ENCODE results near the gene KLC3.
A peak's percentile ranks its signal among the peaks of the same experiment; 100 is the strongest.

The KLC3 gene
- total RNA-seq, result 0 reads per million in 3 donors

DNA sequence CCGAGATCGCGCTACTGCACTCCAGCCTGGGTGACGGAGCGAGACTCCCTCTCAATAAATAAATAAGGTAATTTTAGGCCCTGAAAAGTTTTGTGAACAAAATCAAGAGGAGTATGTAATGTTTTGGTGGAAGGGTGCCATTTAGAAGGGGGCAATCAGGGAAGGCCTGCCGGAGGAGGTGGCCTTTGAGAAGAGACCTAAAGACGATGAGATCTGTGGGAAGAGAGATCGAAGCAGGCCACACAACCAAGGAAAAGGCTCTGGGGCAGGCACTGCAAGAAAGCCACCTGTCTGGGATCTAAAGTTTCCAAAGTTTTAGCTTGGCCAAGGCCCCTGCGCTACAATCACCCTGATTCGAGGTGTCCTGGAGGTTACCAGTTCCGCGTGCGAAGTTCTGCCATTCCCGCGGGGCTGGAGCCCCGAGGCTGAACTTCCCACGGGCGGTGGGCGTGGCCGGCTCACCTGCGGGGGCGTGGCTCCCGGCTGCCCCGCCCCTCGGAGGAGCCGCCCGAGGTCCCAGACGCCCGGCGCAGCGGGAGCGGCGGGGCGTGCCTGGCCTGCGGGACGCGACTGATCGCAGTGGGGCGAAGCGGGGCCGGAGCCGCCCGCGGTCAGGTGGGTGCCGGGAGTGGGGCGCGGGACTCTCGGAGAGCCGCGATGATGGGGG, at the start of gene KLC3:
Gene KLC3 (plus strand): TSS at position 519 of the 667 bp plus-strand sequence. CDS start 4,792 bp downstream, outside the sequence.
- H3K4me1 ChIP-seq (ENCODE audit: control insufficient read depth, insufficient read depth, low read length, poor library complexity, severe bottlenecking), result peaks cover 7% of the 10 kb centered on the region
- no peaks in the 10 kb centered on the region for H3K36me3 ChIP-seq (ENCODE audit: control insufficient read depth, insufficient read depth, low read length)
- H3K9me3 ChIP-seq (ENCODE audit: control insufficient read depth, low read length), result no peaks in the 10 kb centered on the region
- DNase-seq, result peak; percentile 11 to 34 (median 25)
- H3K4me3 ChIP-seq (ENCODE audit: insufficient read depth, low read depth, low read length, poor library complexity, severe bottlenecking), result no peak within 1 kb of the TSS
- peaks cover 18% of the 10 kb centered on the region for H3K27me3 ChIP-seq (replicated peaks; ENCODE audit: control insufficient read depth, insufficient read depth, low read length, poor library complexity, severe bottlenecking)
- H3K27ac ChIP-seq (ENCODE audit: insufficient read depth, low read length, poor library complexity, severe bottlenecking), result no peak within 1 kb of the TSS

GRCh38 chr19:45291834-45292233, 48.7 kb upstream of the KLC3 start:
- no peaks in the 10 kb centered on the region for H3K4me1 ChIP-seq (ENCODE audit: control insufficient read depth, insufficient read depth, low read length, poor library complexity, severe bottlenecking)
- no peak overlapping the region for H3K27ac ChIP-seq (ENCODE audit: insufficient read depth, low read length, poor library complexity, severe bottlenecking)
- DNase-seq, result no peak
- H3K9me3 ChIP-seq (ENCODE audit: control insufficient read depth, low read length), result no peaks in the 10 kb centered on the region
- H3K4me3 ChIP-seq (ENCODE audit: insufficient read depth, low read depth, low read length, poor library complexity, severe bottlenecking), result no peak overlapping the region
- no peaks in the 10 kb centered on the region for H3K27me3 ChIP-seq (replicated peaks; ENCODE audit: control insufficient read depth, insufficient read depth, low read length, poor library complexity, severe bottlenecking)
- peaks cover 13% of the 10 kb centered on the region for H3K36me3 ChIP-seq (ENCODE audit: control insufficient read depth, insufficient read depth, low read length)

GRCh38 chr19:45293682-45294081, 46.9 kb upstream of the KLC3 start:
- no peak for DNase-seq
- Histone ChIP-seq H3K27me3 (replicated peaks; ENCODE audit: control insufficient read depth, insufficient read depth, low read length, poor library complexity, severe bottlenecking) (no peaks in the 10 kb centered on the region), H3K27ac (ENCODE audit: insufficient read depth, low read length, poor library complexity, severe bottlenecking) (no peak overlapping the region), H3K4me1 (ENCODE audit: control insufficient read depth, insufficient read depth, low read length, poor library complexity, severe bottlenecking) (no peaks in the 10 kb centered on the region), H3K4me3 (ENCODE audit: insufficient read depth, low read depth, low read length, poor library complexity, severe bottlenecking) (no peak overlapping the region), H3K9me3 (ENCODE audit: control insufficient read depth, low read length) (no peaks in the 10 kb centered on the region), H3K36me3 (ENCODE audit: control insufficient read depth, insufficient read depth, low read length) (peaks cover 13% of the 10 kb centered on the region)

DNA sequence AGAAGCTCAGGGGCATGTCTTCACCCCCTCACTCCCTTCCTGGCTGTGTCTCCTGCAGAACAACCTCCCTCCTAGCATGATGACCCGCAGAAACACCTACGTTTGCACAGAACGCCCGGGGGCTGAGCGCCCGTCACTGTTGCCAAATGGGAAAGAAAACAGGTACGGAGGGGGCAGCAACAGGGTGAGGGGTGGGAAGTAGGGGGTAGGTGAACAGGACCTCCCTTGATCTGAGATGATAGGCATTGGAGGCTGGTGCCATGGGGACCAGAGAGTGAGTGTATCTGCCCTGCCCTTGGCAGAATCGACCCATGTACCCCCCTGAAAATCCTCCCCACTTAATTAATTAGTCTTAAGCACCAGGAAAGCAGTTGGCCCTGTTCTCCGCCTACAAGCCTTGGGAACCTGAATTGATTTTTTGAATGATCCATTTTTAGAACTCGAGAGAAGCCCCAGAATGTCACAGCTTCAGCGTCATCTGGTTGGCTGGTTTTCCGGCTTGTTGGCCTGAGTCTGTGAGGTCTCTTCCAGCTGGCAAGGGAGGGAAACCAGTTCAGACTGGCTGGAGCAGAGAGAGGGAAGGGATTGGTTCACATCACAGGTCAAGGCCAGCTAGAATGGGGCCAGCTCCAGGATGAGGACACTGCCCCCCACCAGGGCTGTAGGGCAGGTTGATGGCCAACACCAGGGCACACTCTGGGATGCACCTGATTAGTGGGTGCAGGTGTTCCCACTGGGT, 46.1 kb upstream of the KLC3 start:
- H3K36me3 ChIP-seq (ENCODE audit: control insufficient read depth, insufficient read depth, low read length), result peaks cover 13% of the 10 kb centered on the region
- no peaks in the 10 kb centered on the region for H3K4me1 ChIP-seq (ENCODE audit: control insufficient read depth, insufficient read depth, low read length, poor library complexity, severe bottlenecking)
- DNase-seq, result no peak
- no peak overlapping the region for H3K27ac ChIP-seq (ENCODE audit: insufficient read depth, low read length, poor library complexity, severe bottlenecking)
- no peaks in the 10 kb centered on the region for H3K27me3 ChIP-seq (replicated peaks; ENCODE audit: control insufficient read depth, insufficient read depth, low read length, poor library complexity, severe bottlenecking)
- H3K4me3 ChIP-seq (ENCODE audit: insufficient read depth, low read depth, low read length, poor library complexity, severe bottlenecking), result no peak overlapping the region
- H3K9me3 ChIP-seq (ENCODE audit: control insufficient read depth, low read length), result no peaks in the 10 kb centered on the region

- no peaks in the 10 kb centered on the region for H3K9me3 ChIP-seq (ENCODE audit: control insufficient read depth, low read length)
- H3K4me3 ChIP-seq (ENCODE audit: insufficient read depth, low read depth, low read length, poor library complexity, severe bottlenecking), result no peak overlapping the region
- no peak overlapping the region for H3K27ac ChIP-seq (ENCODE audit: insufficient read depth, low read length, poor library complexity, severe bottlenecking)
- H3K27me3 ChIP-seq (replicated peaks; ENCODE audit: control insufficient read depth, insufficient read depth, low read length, poor library complexity, severe bottlenecking), result no peaks in the 10 kb centered on the region
- H3K4me1 ChIP-seq (ENCODE audit: control insufficient read depth, insufficient read depth, low read length, poor library complexity, severe bottlenecking), result no peaks in the 10 kb centered on the region
- H3K36me3 ChIP-seq (ENCODE audit: control insufficient read depth, insufficient read depth, low read length), result peaks cover 8% of the 10 kb centered on the region
- no peak for DNase-seq
Measured at GRCh38 chr19:45295873-45296272, 44.7 kb upstream of the KLC3 start.

DNA sequence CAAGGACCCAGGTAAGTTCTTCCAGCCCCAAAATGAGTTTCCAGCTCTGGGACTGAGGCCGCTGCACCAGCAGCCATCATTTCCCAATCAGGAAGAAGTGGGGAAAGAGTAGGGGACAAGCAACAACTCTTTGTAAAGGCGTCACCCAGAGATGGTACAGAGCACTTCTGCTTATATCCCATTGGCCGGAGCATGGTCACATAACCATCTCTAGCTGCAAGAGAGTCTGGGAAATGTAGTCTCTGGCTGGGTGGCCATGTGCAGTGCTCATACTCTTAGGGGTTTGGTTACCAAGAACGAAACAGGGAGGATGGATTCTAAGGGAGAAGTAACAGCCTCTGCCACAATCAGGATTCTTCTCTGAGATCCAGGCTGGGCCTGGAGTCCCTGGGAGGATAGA, 44.2 kb upstream of the KLC3 start:
- Histone ChIP-seq H3K27me3 (replicated peaks; ENCODE audit: control insufficient read depth, insufficient read depth, low read length, poor library complexity, severe bottlenecking) (no peaks in the 10 kb centered on the region), H3K4me1 (ENCODE audit: control insufficient read depth, insufficient read depth, low read length, poor library complexity, severe bottlenecking) (no peaks in the 10 kb centered on the region), H3K9me3 (ENCODE audit: control insufficient read depth, low read length) (no peaks in the 10 kb centered on the region), H3K4me3 (ENCODE audit: insufficient read depth, low read depth, low read length, poor library complexity, severe bottlenecking) (no peak overlapping the region), H3K27ac (ENCODE audit: insufficient read depth, low read length, poor library complexity, severe bottlenecking) (no peak overlapping the region), H3K36me3 (ENCODE audit: control insufficient read depth, insufficient read depth, low read length) (peaks cover 5% of the 10 kb centered on the region)
- no peak for DNase-seq

DNA sequence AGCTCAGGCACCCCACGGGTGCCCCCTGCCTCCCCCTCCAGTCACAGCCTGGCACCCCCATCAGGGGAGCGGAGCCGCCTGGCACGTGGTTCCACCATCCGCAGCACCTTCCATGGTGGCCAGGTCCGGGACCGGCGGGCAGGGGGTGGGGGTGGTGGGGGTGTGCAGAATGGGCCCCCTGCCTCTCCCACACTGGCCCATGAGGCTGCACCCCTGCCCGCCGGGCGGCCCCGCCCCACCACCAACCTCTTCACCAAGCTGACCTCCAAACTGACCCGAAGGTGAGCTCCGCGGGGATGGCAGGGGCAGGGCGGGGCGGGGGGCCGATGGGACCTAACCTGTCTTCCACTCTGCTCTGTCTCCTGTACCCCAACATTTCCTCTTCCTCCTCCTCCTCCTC, 42.9 kb upstream of the KLC3 start:
- H3K27me3 ChIP-seq (replicated peaks; ENCODE audit: control insufficient read depth, insufficient read depth, low read length, poor library complexity, severe bottlenecking), result no peaks in the 10 kb centered on the region
- no peak overlapping the region for H3K27ac ChIP-seq (ENCODE audit: insufficient read depth, low read length, poor library complexity, severe bottlenecking)
- H3K4me1 ChIP-seq (ENCODE audit: control insufficient read depth, insufficient read depth, low read length, poor library complexity, severe bottlenecking), result no peaks in the 10 kb centered on the region
- H3K4me3 ChIP-seq (ENCODE audit: insufficient read depth, low read depth, low read length, poor library complexity, severe bottlenecking), result no peak overlapping the region
- no peaks in the 10 kb centered on the region for H3K9me3 ChIP-seq (ENCODE audit: control insufficient read depth, low read length)
- no peak for DNase-seq
- H3K36me3 ChIP-seq (ENCODE audit: control insufficient read depth, insufficient read depth, low read length), result no peaks in the 10 kb centered on the region

GRCh38 chr19:45298264-45298663, 42.3 kb upstream of the KLC3 start:
- DNase-seq, result no peak

DNA sequence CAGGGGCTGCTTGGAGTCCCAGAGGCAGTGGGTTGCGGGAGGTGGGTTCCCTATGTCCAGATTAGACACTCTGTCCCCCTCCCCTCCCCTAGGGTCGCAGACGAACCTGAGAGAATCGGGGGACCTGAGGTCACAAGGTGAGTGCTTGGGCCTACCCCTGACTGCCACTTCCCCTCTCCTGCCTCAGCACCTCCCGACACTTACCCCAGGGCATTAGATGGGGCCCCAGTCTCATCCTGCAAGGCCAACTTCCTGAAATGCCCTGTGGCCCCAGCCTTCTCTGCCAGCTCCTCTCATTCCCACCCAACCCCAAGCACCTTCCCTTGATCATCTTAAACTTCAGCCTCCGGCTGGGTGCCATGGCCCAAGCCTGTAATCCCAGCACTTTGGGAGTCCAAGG, 40.8 kb upstream of the KLC3 start:
- Histone ChIP-seq H3K4me3 (ENCODE audit: insufficient read depth, low read depth, low read length, poor library complexity, severe bottlenecking) (no peak overlapping the region), H3K36me3 (ENCODE audit: control insufficient read depth, insufficient read depth, low read length) (no peaks in the 10 kb centered on the region), H3K4me1 (ENCODE audit: control insufficient read depth, insufficient read depth, low read length, poor library complexity, severe bottlenecking) (no peaks in the 10 kb centered on the region), H3K27me3 (replicated peaks; ENCODE audit: control insufficient read depth, insufficient read depth, low read length, poor library complexity, severe bottlenecking) (no peaks in the 10 kb centered on the region), H3K27ac (ENCODE audit: insufficient read depth, low read length, poor library complexity, severe bottlenecking) (no peak overlapping the region), H3K9me3 (ENCODE audit: control insufficient read depth, low read length) (no peaks in the 10 kb centered on the region)
- DNase-seq, result no peak

More at GRCh38 chr19:45298264-45298663, 42.3 kb upstream of the KLC3 start:
- Histone ChIP-seq H3K27ac (ENCODE audit: insufficient read depth, low read length, poor library complexity, severe bottlenecking) (no peak overlapping the region), H3K4me3 (ENCODE audit: insufficient read depth, low read depth, low read length, poor library complexity, severe bottlenecking) (no peak overlapping the region), H3K4me1 (ENCODE audit: control insufficient read depth, insufficient read depth, low read length, poor library complexity, severe bottlenecking) (no peaks in the 10 kb centered on the region), H3K9me3 (ENCODE audit: control insufficient read depth, low read length) (no peaks in the 10 kb centered on the region), H3K36me3 (ENCODE audit: control insufficient read depth, insufficient read depth, low read length) (no peaks in the 10 kb centered on the region), H3K27me3 (replicated peaks; ENCODE audit: control insufficient read depth, insufficient read depth, low read length, poor library complexity, severe bottlenecking) (no peaks in the 10 kb centered on the region)

- DNase-seq, result no peak
- Histone ChIP-seq H3K36me3 (ENCODE audit: control insufficient read depth, insufficient read depth, low read length) (no peaks in the 10 kb centered on the region), H3K4me3 (ENCODE audit: insufficient read depth, low read depth, low read length, poor library complexity, severe bottlenecking) (no peak overlapping the region), H3K4me1 (ENCODE audit: control insufficient read depth, insufficient read depth, low read length, poor library complexity, severe bottlenecking) (no peaks in the 10 kb centered on the region), H3K9me3 (ENCODE audit: control insufficient read depth, low read length) (no peaks in the 10 kb centered on the region), H3K27me3 (replicated peaks; ENCODE audit: control insufficient read depth, insufficient read depth, low read length, poor library complexity, severe bottlenecking) (no peaks in the 10 kb centered on the region), H3K27ac (ENCODE audit: insufficient read depth, low read length, poor library complexity, severe bottlenecking) (no peak overlapping the region)
Measured at GRCh38 chr19:45302416-45302815, 38.1 kb upstream of the KLC3 start.

Measured in effector memory CD4-positive, alpha-beta T cell (primary cell).